Stimulated activated CD8-positive, alpha-beta memory T cell treated with anti-CD3 and anti-CD28 coated beads, Interleukin-4, amount 100 ng/mL, for 24 hours (primary cell): Measurements from ENCODE around the gene PTK6.
A peak's percentile ranks its signal among the peaks of the same experiment; 100 is the strongest.

Experiments used
- DNase-seq: peaks from one replicate; pipeline ENCODE4 v3.0.0-alpha.2; 2020; ENCODE audit warnings: low read depth

PTK6 gene

DNA sequence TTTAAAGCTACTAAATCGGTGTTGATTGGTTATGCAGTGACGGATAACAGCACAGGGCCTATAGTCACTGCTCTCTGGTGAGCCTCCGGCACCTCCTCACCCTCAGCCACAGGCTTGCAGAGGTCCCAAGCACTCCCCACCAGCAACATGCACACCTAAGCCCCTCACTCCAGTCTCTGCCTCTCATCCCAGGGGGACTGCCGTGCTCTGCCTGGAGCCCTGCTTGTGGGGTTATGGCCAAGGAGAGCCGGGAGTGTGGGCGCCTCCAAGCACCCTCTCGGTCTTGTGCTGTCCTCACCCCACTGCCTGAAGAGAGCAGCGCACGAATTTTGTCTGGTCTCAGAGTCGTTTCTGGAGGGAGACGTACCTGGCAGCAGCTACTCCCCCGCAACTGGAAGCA, 31.5 kb downstream of the PTK6 start:
- no peak for DNase-seq

DNA sequence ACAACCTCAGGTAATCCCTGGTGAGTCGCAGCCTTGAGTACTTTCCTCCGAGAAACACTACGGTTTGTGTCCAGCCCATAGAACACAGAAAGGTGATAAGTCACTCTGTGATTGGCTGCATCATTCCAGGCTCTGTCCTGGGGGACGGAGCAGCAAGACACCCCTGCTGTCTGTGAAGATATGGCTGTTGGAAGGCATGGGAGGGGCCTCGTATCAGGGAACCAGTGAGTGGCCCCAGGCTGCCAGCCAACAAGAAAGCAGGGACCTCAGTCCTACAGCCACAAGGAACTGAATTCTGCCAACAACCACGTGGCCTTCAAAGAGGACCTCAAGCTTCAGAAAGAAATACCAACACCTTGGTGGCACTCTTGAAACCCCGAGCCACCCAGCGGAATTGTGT, 31.9 kb downstream of the PTK6 start:
- no peak for DNase-seq

DNA sequence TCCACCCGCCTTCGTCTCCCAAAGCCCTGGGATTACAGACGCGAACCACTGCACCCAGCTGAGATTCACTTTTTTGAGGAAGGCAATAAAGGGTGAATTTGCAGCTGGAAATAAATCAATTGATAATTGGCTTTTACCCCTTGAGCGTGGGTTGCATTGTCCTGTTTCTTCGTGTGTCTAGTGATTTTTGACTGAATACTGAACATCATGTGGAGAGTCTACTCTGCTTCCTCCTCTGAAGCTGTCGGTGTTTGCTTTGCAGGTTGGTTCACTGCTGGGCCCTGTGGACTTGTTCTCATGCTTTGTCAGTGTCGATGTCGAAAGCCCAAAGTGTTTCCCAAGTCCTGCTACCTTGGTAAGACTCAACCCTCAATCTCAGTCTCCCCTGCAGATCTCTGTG, 32.5 kb downstream of the PTK6 start:
- DNase-seq: no peak

DNA sequence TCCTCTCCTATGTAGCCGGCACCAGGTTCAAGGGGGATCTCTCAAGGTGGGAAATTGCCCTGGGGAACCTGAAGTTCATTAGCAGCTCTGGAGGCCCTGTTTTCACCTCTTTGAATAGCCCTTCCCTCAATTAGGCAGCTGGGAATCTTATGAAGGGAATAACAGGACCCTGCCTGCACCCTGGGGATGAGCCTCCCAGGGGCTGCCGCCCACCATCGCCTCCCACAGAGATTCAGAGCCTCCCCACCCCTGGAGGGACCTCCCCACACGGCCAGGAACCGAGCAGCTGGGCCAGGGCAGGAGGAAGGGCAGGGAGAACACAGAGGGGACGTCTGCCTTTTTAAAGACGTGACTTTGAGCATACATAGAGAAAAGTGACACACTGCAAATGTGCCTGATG, 33.7 kb downstream of the PTK6 start:
- no peak for DNase-seq

DNA sequence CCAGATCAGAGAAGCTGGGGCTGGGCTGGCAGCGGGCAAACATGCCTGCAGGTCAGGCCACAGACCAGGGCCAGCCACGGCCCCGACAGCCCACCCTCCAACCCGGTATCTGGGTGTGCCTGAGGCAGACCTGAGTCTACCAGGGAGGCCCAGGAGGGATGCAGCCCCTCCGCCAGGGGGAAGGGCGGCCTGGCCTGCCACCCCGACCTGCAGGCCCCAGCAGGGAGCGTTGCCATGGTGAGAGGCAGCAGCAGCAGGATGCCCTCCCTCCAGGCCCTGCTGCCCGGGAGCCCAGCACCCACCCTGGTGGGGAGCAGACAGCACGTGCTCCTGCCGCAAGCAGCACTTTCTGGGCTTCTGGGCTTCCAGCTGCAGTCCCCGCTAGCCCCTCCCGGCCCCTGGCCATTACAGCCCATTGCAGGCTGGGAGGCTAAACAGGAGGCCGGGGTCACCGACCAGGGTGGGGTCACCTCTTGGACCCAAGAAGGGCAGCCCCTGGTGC, 34.5 kb downstream of the PTK6 start:
- no peak for DNase-seq

DNA sequence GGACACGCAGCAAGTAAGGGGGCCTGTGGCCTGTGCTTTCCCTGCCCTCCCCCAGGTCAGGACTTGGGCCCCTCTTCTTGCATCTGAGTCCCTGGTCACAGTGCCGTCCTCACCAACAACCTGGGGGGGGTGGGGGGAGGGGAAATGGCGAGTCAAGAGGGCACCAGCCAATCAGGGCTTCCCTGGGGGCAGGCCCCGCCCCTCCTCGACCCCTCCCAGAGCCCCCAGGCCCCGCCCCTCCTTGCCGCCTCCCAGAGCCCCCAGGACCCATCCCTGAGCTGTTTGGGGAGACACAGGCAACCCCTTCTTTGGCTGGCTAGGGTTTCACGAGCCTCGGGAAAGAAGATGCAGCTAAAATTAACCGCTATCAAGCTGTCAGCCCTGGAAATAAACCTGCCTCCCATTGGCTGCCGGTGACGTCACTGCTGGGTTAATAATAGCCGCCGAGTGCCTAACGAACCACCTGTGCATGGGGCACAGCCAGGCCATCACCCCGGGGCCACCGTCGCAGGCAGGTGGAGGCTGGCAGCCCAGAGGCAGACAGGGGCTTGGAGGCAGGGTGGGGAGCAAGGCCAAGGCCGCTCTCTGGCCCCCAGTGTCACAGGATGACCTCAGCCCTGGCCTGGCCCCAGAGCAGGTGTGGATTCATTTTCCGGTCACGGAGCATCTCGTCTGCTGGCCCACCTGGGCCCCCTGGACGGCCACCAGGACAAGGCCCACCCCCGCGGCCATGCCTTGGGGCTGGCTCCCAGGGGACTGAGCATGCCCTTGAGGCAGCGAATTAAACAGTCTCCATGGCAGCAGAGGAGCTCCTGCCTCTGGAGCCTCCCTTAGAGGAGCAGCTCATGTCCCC, 35.1 kb downstream of the PTK6 start:
- no peak for DNase-seq

DNA sequence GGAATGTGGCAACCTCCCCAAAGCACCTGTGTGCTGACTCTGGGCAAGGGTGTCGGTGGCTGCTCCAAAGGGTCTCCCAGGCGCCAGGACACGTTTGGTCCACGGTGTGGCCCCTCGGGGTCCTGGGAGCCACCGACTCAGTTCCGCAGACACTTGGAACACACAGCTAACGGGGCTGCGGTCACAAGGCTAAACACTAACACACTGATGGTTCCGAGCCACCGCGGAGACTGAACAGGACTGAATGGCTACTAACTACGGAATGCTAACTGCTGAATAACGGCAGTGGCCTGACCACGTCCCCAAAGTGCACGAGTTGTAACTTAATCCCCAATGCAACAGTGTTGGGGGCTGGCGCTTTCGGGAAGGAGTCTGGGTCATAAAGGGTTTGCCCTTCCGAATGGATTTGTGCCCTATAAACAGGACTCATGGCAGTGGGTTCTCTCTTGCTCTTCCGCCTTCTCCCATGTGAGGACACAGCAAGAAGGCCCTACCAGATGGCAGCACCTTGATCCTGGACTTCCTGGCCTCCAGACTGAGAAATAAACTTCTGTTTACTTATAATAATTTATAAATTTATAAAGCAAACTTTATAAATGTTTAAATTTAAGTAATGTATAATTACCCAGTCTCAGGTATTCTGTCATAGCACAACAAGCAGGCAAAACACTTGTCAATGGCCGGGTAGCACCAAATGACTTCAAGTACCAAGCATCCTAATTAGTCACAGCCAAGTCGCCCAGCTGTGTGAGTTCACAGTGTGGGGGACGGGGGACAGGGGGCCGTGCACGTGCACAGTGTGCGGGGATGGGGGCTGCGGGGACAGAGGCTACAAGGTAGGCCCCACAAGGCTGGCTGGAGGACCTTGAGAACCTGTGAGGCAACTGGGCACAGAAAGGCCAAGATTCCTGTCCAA, 36.0 kb downstream of the PTK6 start:
- DNase-seq: no peak

DNA sequence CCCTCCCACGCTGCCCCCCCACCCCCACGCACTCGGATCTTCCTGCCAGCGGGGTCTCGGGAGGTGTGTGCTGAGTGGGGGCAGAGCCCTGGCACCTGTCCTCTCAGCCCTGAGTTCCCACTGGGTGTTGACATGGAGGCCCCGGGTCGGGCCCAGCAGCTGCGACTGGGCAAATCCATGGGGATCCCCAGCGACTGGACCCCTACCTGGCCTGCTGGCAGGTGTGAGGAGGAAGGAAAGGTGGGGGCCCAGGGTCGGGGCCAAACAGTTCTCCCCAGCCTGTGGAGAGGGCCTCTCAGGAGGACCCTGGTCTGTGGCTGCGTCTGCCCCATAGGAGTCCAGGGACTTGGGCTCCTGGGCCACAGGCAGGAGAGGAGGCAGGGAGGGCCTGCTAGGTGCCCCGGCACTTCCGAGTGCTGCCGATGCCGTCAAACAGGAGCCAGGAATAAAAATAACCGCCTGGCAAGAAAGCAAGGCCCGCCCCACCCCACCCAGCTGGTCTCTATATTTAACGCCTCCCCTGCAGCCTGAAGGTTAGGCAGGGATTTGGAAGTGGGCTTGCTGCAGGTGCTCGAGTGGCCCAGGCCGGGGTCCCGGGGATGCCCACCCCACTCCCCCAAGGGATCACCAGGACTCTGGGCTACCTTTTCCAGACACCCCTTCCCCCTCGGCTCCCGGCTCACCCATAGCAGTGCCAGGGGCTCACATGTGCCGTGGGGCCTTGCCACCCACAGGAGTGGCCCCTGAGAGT, 36.9 kb downstream of the PTK6 start:
- DNase-seq: no peak

DNA sequence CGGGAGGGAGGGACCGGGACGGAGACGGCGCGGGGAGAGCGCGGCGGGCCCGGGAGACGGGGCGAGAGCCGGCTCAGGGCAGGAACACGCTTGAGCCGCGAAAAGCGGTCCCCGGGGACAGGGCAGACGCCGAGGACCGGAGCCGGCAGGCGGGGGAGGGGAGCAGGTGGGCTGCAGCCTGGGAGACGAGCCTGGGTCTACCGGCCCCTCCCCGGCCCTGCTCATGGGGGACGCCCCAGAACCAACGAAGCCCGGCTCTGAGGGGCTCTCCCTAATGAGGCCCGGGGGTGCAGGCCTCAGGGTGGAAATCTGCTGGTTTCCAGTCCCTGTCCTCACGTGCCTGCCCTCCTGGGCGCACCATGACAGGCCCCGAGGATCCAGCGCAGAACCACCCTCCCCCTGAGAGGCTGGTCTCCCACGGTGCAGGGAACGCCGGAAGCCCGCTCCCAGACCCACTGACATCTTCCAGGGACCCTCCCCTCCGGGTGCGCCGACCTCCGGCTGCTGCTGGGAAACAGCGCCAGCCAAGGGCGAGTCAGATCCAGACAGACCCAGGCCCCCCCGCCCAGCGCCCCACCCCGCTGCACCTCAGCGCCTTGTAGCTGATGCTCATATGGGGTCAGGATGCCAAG, 37.7 kb downstream of the PTK6 start:
- no peak for DNase-seq

DNA sequence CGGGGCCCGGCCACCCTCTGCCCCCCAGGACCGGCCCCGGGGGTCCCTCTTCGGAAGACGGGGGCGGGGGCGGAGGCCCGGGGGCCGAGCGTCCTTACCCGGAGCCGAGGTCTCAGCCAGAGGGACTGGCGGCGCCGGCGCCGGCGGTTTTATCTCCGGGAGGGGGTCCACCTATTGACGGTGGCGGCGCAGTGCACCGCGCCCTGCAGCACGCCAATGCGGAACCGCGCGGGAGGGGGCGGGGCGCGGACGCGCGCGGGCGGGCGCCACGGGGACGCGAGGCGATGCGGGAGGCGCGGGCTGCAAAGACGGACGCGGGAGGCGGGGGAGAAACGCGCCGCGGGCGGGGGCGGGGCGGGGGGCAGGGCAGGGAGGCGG, 38.2 kb downstream of the PTK6 start, which contains the start of gene EEF1A2:
TSS of gene EEF1A2 (minus strand) at position 124 of the 378 bp plus-strand sequence. CDS start 1,320 bp downstream, outside the sequence.
- DNase-seq: no peak

DNA sequence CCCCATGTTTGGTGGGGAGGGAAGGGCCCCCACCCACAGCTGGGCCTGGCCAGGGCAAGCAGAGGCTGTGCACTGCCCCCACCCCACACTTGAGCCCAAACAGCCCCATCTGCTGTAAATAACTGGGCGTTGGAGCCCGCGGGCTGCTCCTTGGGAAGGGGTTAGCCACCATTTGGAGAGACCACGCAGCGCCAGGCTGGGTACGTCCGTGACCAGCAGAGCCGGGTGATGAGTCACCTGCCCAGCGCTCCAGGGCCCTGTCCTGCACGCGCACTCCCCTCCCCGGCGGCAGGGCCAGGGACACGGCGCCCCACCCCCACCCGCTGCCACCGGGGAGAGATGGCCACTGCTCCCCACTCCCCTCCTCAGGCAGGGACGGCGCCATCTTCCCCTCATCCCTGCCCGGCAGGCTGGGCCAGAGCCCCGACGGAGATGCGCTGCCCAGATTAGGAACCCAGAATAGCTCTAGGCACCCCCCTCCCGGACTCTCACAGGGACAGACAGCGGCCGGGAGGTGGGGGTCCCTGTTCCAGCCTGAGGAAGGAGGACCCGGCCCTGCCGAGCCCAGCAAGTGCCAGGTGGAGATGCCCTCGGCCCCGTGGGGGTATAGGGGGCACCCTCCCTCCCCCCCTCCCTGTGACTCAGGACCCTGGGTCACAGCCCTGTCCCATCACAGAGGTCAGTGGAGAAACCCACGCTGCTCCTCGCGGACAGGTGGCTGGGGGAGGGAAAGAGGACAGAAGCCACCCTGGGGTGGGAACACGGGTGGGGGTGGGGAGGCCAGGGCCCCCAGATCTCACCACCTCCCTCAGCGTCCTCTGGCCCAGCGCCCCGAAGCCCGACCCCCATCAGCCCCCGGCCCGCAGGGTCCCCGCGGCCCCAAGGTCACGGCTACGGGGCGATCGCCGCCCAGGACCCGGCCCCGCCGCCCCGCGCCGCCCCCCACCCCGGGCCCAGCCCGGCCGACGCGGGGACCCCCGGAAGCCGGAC, 38.9 kb downstream of the PTK6 start:
- no peak for DNase-seq

DNA sequence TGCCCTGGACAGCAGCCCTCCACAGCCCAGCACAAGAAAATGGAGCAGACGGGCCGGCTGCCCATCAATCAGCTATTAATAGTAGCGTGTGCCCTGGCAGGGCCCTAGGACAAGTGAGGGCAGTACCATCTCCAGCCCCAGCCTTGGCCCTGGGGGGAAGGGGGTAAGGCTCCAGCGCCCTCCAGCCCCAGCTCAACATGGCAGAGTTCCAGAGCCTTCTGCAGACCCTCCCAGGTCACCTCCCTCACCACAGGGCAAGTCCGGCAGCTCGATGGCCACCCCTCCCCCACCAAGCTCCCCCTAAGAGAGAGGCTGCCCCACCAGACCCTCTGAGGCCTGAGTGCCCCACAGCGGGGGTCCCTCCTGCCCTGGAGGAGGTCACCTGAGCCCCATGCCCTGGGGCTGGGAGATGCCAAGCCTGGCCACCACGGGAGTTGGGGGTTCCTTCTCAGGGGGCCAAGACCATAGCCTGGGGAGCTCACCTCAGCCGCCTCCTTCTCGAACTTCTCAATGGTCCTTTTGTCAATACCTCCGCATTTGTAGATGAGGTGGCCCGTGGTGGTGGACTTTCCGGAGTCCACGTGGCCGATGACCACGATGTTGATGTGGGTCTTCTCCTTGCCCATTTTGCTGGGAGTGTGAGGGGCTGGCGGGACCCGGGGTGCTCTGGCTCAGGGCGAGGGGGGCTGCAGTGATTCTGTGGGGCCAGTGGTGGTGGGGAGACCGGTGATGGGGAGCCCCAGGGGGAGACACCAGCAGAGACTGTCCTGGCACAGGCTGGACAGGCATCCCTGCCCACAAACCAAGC, 39.8 kb downstream of the PTK6 start:
- DNase-seq: no peak

DNA sequence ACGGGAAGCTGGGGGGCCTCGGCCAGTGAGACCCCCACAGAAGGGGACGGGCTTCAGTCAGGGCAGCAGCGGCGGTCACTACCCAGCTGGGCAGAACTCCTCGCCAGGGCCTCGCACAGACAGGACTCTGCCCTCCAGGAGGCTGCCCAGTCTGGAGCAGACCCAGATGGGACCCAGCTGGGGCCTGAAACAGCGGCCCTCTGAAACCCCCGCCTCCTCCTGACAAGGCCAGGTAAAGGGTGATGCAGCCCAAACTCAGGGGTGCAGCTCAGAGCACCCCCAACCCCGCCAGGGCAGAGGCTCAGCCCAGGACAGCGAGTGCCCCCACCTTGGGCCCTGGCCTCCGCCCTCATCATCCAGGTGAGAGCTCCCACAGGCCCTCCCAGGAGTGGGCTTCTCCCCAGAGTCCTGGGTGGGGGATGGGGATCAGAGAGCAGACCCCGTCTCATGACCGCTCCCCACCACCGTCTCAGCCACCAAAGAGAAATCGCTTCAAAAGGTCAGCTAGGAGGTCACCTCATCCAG, 40.5 kb downstream of the PTK6 start:
- no peak for DNase-seq

DNA sequence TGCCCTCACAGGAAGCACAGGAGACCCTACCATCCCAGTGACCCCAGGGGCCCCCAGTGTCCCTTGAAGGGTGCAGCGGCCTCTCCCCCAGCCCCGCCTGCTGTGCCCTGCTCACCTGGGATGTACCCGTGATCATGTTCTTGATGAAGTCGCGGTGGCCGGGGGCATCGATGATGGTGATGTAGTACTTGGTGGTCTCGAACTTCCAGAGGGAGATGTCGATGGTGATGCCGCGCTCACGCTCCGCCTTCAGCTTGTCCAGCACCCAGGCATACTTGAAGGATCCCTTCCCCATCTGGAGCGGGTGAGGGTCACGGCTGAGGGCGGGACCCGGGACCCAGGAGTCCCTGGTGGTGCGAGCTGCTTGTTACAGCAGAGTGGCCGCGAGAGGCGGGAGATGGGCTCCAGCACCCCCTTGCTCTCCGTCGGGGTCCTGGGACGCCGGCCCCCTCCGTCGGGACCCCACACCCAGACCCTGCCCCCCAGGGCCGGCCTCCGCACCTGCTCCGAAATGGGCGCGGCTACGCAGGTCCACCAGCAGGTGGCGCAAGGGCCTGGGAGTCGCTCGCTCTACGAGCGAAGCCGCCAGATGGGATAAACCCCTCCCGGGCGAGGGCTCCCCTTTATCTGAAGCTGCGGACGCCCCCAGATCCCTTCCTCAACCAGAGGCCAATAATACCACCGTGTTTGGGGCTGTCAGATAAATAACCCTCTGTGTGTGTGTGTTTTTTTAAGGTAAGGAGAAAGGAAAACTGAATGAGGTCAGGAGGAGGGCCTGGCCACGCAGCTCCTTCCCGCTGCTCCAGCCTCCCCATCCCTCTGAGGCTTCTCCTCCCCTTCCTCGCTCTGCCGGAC, 41.2 kb downstream of the PTK6 start:
- DNase-seq: peak; percentile 64

DNA sequence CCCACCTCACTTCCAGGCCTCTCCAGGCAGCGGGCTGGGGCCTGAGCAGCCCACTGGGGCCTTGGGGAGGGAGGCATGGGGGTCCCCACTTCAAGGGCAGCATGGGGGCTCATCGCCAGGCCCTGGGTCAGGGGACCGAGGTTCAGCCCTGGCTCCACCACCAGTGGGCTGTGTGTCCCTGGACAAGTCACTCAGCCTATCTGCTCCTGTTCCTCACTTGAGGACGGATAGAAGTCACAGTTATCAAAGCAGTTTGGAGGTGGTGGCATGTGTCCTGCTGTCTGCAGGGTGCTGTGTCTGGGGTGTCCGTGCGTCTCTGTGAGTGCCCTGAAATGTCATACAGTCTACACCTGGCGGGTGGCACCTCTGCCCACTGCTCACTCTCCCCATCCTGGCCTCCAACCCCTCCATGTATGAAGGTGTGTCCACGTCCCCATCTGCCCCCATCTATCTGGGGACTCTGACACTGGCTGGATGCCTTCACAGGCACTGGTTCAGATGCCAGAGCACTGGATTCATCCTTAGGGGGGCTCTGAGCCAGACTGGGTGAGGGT, 41.9 kb downstream of the PTK6 start:
- DNase-seq: no peak

DNA sequence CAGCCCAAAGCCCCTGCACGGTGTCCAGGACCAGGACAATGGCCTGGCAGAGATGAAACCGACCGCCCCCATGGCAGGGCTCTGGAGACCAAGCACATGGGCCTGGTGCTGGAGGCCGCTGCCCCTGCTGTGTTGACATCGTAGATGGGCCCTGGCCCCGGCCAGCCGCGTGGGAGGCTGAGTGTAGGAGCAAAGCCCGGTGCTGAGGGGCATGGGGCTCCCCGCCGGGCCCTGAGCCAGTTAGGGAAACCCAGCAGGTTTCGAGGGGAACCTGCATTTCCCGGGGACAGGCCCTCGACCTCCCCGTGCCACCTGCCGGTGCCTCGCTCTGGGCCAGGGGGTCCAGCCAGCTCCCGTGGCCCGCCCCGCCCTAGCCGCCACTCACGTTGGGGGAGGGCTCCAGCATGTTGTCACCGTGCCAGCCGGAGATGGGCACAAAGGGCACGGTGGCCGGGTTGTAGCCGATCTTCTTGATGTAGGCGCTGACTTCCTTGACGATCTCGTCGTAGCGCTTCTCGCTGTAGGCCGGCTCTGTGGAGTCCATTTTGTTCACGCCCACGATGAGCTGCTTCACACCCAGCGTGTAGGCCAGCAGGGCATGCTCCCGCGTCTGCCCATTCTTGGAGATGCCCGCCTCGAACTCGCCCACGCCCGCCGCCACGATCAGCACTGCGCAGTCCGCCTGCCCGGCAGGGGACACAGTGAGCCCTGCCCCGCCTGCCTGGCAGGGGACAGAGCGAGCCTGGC, 42.6 kb downstream of the PTK6 start:
- DNase-seq: no peak

DNA sequence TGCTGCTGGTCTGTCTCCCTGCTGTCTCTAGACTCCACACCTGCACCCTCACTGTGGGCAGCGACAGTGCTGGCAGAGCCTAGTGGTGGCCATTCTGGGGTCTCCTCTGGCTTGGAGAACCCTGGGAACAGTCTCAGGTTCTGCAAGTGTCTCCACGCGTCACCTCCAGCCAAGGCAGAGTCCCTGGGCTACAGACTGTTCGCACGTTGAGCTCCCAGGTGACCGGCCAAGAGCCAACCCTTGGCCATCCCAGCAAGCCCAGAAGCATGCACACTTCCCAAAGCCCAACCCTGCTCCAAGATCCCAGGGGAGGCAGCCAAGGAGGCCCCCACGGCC, 43.1 kb downstream of the PTK6 start:
- DNase-seq: no peak
